Keratinocyte (primary cell): ENCODE measurements around the gene LGALS12. TPM values are rescaled to one million over a fixed set of nuclear protein-coding genes. Genes with fewer than 3 reads are reported as not detected.

ENCODE experiments used
- DNase-seq: peaks from one replicate; pipeline ENCODE4 v3.0.0-alpha.2; 2011; ENCODE audit warnings: low read depth, missing footprints, low spot score
- FAIRE-seq: peaks from 2 replicates; lab custom pipeline; 2011; peaks lifted over from hg19 to GRCh38; lab: Jason Lieb, UNC
- H2AFZ ChIP-seq: 2 replicates; pipeline ENCODE4 v1.6.0; 2012; ENCODE audit warnings: low read length, control low read depth, inconsistent platforms; ENCODE audit not compliant: control insufficient read depth
- H3K27ac ChIP-seq: 2 replicates; pipeline ENCODE4 v1.5.1; 2011; ENCODE audit warnings: low read length; ENCODE audit not compliant: control insufficient read depth, insufficient read depth
- H3K27me3 ChIP-seq: 3 replicates; pipeline ENCODE4 v1.6.0; 2011; ENCODE audit warnings: low read length; ENCODE audit not compliant: control insufficient read depth, insufficient read depth; ENCODE audit errors: extremely low read depth
- H3K36me3 ChIP-seq, 2 experiments: 2 replicates in 1 of 2; 3 replicates in 1 of 2; pipeline ENCODE4 v1.5.1; 2011; ENCODE audit warnings: low read length in 2 of 2, mild to moderate bottlenecking in 1 of 2; ENCODE audit not compliant: control insufficient read depth in 2 of 2, insufficient read depth in 2 of 2; ENCODE audit errors: extremely low read depth in 1 of 2
- H3K4me1 ChIP-seq: 3 replicates; pipeline ENCODE4 v1.5.1; 2011; ENCODE audit warnings: low read length; ENCODE audit not compliant: control insufficient read depth, insufficient read depth; ENCODE audit errors: extremely low read depth
- H3K4me2 ChIP-seq: 3 replicates; pipeline ENCODE4 v1.6.0; 2011; ENCODE audit warnings: low read depth, low read length; ENCODE audit not compliant: control insufficient read depth, insufficient read depth; ENCODE audit errors: extremely low read depth
- H3K4me3 ChIP-seq, 3 experiments: fragments of 200-600 bp in 1 of 3; sonication (generic) in 1 of 3; 2 replicates in 2 of 3; 3 replicates in 1 of 3; pipeline ENCODE4 v1.5.1; 2011 to 2016; ENCODE audit warnings: low read length in 3 of 3, mild to moderate bottlenecking in 3 of 3, control low read depth in 2 of 3, inconsistent platforms in 1 of 3, low read depth in 1 of 3, mixed read lengths in 1 of 3, mixed run types in 1 of 3, moderate library complexity in 1 of 3; ENCODE audit not compliant: control insufficient read depth in 2 of 3, insufficient read depth in 2 of 3; ENCODE audit errors: extremely low read depth in 1 of 3
- H3K79me2 ChIP-seq: 2 replicates; pipeline ENCODE4 v1.6.0; 2012; ENCODE audit warnings: low read length; ENCODE audit not compliant: control insufficient read depth, insufficient read depth
- H3K9ac ChIP-seq: 3 replicates; pipeline ENCODE4 v1.6.0; 2011; ENCODE audit warnings: low read length; ENCODE audit not compliant: control insufficient read depth, insufficient read depth; ENCODE audit errors: extremely low read depth
- H3K9me1 ChIP-seq: 3 replicates; pipeline ENCODE4 v1.6.0; 2011; ENCODE audit warnings: low read length; ENCODE audit not compliant: control insufficient read depth, insufficient read depth; ENCODE audit errors: extremely low read depth
- H3K9me3 ChIP-seq: 2 replicates; pipeline ENCODE4 v1.5.1; 2012; ENCODE audit warnings: low read depth, low read length; ENCODE audit not compliant: control insufficient read depth
- H4K20me1 ChIP-seq: 3 replicates; pipeline ENCODE4 v1.6.0; 2011; ENCODE audit warnings: low read length; ENCODE audit not compliant: control insufficient read depth, insufficient read depth; ENCODE audit errors: extremely low read depth
- CTCF ChIP-seq, 3 experiments: IDR thresholded peaks in 1 of 3; conservative IDR thresholded peaks in 1 of 3; optimal IDR thresholded peaks in 1 of 3; 2 replicates in 2 of 3; 3 replicates in 1 of 3; pipeline versions ENCODE3 to v1.5.1; 2011; ENCODE audit warnings: low read length in 3 of 3, mild to moderate bottlenecking in 3 of 3, moderate library complexity in 2 of 3, control low read depth in 1 of 3, inconsistent platforms in 1 of 3; ENCODE audit not compliant: insufficient read depth in 2 of 3; ENCODE audit errors: extremely low read depth in 1 of 3
- EZH2 ChIP-seq: IDR thresholded peaks from one replicate; pipeline ENCODE4 v1.6.1; 2012; ENCODE audit warnings: inconsistent platforms, mild to moderate bottlenecking, low read length, moderate library complexity
- dilution Hi-C: fragments of 300-500 bp; cut with MboI; formaldehyde crosslinking; loops from one replicate; pipeline ENCODE4 v1.7.0; 2020; ENCODE audit warnings: low sequenced_read_pairs; ENCODE audit not compliant: extremely low pct_ligation_motif_present
- polyA plus RNA-seq, 5 experiments: library from polyadenylated mRNA; depleted of rRNA in 3 of 5; stranded (reverse) in 3 of 5; stranded (forward) in 1 of 5; unstranded in 1 of 5; fragments of >200 nt; gene quantifications; 1 replicate in 1 of 5; 2 replicates in 3 of 5; 3 replicates in 1 of 5; pipeline versions ENCODE4 v1.2.1 to v1.2.3, GENCODE V29; 2011 to 2012; ENCODE audit warnings: missing spikeins in 2 of 5, low read depth in 1 of 5, low replicate concordance in 1 of 5

Gene LGALS12
- polyA plus RNA-seq, 1 donor (not counting 4 experiments of a cell fraction or from before 2014, with no cell fraction given) = not detected

- Histone ChIP-seq H3K9ac (no peak overlapping the region), H3K4me1 (peaks cover 24% of the 10 kb centered on the region), H2AFZ (no peak overlapping the region), H4K20me1 (no peaks in the 10 kb centered on the region), H3K9me1 (no peaks in the 10 kb centered on the region), H3K36me3 (no peaks in the 10 kb centered on the region), H3K4me3 (no peak overlapping the region), H3K9me3 (no peaks in the 10 kb centered on the region), H3K27ac (no peak overlapping the region), H3K79me2 (no peaks in the 10 kb centered on the region), H3K27me3 (no peaks in the 10 kb centered on the region), H3K4me2 (no peak overlapping the region)
- dilution Hi-C loops = no loop called here
- DNase-seq (no peak), FAIRE-seq (no peak)
- TF ChIP-seq CTCF (optimal IDR thresholded peaks at IDR 0.05 in 1 of 3, IDR thresholded peaks at IDR 0.05 in 1 of 3, conservative IDR thresholded peaks at IDR 0.05 in 1 of 3; ENCODE audit: extremely low read depth in 1 of 3, insufficient read depth in 2 of 3, low read length in 3 of 3) (no peak), EZH2 (no peak)
These were observed 27.1 kb downstream of the LGALS12 start for GRCh38 chr11:63532799-63533475.

- DNase-seq (no peak), FAIRE-seq (no peak)
- H3K9me3 ChIP-seq = no peaks in the 10 kb centered on the region
- no peak overlapping the region for H3K4me3 ChIP-seq
- no peaks in the 10 kb centered on the region for H3K9me1 ChIP-seq
- H3K79me2 ChIP-seq = no peaks in the 10 kb centered on the region
- H3K9ac ChIP-seq = no peak overlapping the region
- H2AFZ ChIP-seq = no peak overlapping the region
- TF ChIP-seq EZH2 (no peak), CTCF (optimal IDR thresholded peaks at IDR 0.05 in 1 of 3, IDR thresholded peaks at IDR 0.05 in 1 of 3, conservative IDR thresholded peaks at IDR 0.05 in 1 of 3; ENCODE audit: extremely low read depth in 1 of 3, insufficient read depth in 2 of 3, low read length in 3 of 3) (no peak)
- no peaks in the 10 kb centered on the region for H4K20me1 ChIP-seq
- dilution Hi-C loops = no loop called here
- H3K4me1 ChIP-seq = peaks cover 20% of the 10 kb centered on the region
- H3K27me3 ChIP-seq = no peaks in the 10 kb centered on the region
- H3K4me2 ChIP-seq = no peak overlapping the region
- no peaks in the 10 kb centered on the region for H3K36me3 ChIP-seq
- no peak overlapping the region for H3K27ac ChIP-seq
These were observed 28.2 kb downstream of the LGALS12 start for GRCh38 chr11:63534076-63534475.
